NCI-H510A (cell line): ENCODE measurements around the gene REG4.
"Not testable (repeated sequence)": the region's sequence is repeated elsewhere in the genome, so short reads cannot be mapped to it uniquely, and the experiment has no call there.

Experiments used
- DNase-seq: peaks from one replicate; lab custom pipeline; 2025; lab: John Stamatoyannopoulos, UW

Gene REG4

DNA sequence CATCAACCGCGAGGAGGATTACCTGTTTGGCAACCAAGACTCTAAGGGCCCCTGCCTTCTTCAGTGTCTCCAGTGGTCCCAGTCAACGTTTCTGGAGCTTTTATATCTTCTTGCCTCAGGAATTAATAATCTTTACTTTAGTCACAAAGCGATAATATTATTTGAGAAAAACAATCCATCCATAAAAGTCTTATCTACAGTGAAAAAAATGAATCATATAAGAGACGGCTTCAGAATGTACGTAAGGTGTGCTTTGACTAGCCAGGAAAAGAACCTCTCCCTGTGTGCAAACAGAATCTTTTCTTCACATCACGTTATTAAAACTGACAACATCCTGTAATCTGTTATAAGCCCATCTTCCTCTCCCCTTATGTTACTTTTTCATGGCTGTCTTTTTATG, at the start of gene REG4:
Gene REG4 (minus strand): TSS at position 74 of the 400 bp plus-strand sequence. CDS start 2,691 bp downstream, outside the sequence.
- DNase-seq: no peak

DNA sequence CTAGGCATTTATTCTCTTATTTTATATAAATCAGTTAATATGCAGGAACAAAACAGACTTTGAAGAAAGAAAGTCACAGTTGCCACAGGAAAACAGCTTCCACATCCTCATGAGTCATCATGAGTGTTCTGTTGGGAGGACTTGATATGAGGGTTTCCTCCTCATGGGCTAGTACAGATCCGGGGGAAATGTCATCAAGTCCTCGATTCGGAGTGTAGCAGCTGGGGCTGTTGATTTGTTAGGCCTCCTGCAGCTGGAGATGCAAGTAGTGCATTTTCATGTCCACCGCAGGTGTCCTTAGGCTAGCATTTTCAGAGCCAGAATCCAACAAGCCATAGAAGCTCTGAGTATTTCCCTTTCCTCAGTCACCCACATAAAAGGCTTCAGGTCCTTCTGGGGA, 48.4 kb upstream of the REG4 start:
- no peak for DNase-seq

DNA sequence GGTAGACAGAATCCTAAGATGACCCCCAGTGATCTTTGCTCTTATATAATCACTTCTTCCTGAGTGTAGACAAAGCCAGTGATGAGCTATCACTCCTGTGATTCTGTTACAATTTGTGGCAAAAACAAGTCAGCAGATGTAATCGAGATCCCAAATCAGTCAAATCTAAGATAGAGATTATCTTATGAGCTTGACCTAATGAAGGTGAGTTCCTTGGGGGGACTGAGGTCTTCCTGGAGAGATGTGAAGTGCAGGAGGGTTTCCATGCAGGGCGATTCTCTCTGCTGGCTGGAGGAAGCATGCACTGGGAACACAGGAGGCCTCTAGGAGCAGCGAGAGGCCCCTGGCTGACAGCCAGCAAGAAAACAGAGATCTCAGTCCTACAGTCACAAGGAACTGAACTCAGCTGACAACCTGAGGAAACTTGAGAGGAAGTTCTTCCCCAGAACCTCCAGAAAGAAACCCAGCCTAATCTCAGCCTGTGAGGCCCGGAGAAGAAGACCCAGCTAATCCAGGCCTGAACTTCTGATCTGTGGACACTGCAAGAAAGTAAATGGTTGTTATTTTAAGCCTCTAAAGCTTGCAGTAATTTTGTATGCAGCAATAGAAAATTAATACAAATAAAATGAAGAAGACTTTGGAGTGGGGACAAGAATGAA, 47.4 kb upstream of the REG4 start:
- not testable (repeated sequence) for DNase-seq

DNA sequence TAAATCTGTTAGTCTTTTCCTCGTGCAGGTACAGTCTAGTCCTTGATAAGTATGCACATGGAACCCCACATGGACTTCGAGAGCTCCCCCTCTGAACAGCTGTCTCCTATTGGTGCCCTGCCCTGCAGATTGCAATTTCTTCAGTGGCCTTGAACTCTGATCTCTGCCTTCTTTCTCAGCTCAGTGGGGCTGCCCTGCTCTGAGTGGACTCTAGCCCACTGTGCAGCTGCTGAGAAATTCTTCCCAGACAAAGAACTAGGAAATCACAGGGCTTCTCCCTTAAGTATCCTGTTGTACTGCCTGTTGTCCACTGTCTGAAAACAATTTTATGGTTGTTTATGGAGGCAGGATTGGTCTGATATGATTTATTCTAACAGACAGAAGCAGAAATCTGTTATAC, 46.9 kb upstream of the REG4 start:
- DNase-seq: no peak

DNA sequence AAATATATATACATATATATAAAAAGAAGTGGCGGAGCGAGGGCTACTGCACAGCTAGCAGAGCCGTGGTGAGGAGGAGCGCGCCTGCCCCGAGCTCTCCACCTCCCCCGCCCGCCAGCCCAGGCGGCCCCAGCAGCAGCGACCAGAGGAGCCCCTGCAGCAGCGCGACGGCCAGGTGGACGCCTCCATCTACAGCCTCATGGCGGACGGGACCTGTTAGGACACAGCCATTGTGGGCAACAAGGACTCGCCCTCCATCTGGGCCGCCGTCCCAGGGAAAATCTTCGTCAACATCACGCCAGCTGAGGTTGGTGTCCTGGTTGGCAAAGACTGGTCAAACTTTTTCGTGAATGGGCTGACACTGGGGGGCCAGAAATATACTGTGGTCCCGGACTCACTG, 41.9 kb upstream of the REG4 start:
- DNase-seq: no peak

DNA sequence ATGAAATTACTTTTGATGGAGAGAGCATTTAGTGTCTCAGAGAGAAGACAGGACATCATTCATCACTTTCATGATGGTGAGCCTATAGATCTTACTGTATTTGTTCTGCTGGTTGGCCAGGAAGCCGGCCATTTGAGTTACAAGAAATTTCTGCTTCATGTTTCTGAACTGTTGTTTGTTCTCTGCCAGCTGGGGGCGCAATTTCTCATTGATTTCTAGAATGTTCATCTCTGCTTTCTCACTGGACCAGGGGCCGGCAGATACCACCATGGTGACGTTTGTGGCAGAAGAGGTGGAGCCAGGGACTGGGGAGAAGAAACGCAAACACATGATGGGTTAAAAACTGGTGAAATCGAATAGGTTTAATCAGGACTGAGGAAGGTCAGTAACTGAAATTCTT, 32.9 kb upstream of the REG4 start:
- not testable (repeated sequence) for DNase-seq

DNA sequence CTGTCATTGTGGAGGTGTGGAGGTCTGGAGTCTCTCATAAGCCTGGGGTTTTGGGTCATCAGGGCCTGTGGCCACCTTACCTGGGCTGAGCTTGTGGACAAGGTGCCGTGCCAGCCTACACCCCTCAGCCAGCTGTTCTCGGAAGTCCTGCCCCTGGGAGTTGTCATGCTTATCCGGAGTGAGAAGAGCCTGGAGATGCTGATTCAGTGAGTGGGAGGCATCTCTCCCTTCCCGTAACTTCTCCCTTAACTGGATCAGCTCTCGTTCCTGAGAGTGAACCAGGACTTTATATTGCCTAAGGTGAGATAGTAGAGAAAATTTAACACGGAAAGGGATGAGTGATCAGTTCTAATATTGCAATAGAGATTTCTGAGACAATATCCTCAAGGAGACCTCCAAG, 30.0 kb upstream of the REG4 start:
- no peak for DNase-seq

DNA sequence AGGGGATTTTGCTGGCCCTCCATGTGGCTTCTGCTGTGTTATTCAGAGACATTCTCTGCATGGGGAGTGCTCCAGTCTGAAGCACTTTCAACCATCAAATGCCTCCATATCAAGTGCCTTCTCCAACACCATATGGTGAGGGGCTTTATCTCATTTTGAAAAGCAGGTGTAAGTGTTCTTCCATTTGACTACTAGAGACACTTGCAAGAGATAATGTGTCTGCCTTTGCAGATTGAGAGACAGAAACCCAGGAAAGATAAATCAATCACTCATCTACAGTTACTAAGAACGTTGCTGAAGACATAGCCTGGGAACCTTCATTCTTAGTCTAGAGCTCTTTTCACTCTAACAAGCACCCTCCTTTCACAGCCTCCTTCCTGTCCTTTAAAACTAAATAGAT, 29.5 kb upstream of the REG4 start:
- DNase-seq: no peak

DNA sequence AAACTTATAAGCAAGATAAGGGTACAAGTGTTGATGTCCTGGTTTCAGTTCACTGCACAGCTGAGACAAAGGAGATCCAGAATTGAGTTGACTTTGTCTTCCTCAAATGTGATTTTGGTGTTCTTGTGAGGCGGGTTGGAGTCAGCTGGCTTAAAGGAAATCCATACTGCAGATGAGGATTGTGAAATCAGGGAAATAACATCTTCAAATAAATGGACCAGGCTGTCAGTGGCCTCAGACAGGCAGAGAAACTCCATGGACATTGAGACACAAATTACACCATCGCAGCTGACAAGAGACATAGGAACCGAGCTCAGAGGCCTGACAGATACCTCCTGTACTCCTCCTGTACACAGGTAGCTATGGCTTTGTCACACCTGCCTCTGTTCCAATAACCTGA, 27.0 kb upstream of the REG4 start:
- DNase-seq: no peak

DNA sequence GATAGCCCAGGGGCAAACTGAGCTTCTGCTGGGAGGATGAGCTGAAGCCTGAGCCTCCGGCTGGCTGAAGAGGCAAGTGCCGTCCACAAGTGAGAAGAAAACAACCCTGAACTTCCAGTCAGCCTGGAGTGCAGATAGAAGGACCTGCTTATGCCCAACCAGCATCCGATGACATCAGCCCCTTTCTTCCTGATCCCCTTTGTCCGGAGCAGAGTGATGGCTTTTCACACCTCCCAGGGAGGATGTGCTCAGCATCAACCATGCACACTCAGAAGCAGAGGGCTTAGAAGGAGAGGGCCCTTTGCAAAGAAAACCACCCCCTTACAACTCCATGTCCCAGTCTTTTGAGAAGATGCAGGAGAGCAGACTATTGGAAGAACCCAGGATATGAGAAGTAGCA, 23.7 kb upstream of the REG4 start:
- DNase-seq: no peak

DNA sequence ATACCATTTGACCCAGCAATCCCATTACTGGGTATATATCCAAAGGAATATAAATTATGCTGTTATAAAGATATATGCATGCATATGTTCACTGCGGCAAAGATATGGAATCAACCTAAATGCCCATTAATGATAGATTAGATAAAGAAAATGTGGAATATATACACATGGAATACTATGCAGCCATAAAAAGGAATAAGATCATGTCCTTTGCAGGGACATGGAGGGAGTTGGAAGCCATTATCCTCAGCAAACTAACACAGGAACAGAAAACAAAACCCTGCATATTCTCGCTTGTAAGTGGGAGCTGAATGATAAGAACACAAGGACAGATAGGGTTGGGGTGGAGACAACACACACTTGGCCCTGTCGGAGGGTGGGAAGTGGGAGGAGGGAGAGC, 19.8 kb upstream of the REG4 start:
- DNase-seq: no peak

DNA sequence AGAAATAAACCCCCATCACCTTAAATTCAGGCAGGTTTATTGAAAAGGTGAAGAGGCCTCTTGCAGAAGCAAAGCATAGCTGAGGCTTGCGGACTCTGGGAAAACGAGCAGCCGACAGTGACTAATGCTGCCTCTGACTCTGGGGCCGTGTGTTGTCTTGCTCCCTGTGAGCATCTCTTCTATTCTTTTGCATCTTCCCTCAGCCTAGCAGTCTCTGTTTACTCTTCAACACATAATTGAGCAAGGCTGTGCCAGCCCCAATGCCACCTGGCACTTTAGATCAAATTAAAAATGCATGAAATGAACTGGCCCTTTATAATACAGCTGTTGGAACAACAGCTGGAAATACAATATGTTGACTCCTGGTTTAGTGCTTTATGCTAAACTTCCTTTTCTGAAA, 18.4 kb upstream of the REG4 start:
- DNase-seq: peak; percentile 36

DNA sequence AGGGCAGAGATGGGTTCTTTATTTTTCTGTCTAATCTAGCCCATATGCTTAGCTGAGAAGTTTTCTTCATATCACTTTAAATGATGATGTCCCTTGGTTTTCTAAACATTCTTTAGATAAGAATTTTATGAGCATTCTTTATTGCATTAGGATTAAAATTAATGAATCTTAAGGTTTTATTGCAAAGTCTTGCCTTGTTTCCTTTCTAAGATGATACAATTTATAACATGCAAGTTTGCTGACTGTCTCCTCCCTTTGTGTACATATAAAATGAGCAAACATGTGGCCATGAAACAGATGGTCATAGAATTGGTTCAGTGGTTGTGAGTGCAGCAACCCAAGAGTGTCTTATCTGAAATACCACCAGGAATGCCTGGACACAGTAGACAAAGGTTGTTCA, 17.7 kb upstream of the REG4 start:
- DNase-seq: not testable (repeated sequence)

DNA sequence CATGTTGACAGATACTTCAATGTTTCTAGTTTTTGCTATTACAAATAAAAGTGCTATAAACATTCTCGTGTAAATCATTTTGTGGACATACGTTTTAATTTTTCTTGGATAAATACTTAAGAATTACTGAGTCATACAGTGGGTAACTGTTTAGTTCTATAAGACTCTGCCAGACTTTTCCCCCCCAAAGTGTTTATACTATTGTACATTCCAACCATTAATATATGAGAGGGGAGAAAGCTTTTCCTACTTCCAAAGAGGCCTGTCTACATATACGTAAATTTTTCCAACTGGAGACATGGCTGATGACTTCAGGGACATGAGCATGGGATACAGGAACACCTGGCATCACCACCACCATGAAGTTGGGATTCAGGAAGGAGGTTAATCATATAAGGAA, 17.0 kb upstream of the REG4 start:
- no peak for DNase-seq

DNA sequence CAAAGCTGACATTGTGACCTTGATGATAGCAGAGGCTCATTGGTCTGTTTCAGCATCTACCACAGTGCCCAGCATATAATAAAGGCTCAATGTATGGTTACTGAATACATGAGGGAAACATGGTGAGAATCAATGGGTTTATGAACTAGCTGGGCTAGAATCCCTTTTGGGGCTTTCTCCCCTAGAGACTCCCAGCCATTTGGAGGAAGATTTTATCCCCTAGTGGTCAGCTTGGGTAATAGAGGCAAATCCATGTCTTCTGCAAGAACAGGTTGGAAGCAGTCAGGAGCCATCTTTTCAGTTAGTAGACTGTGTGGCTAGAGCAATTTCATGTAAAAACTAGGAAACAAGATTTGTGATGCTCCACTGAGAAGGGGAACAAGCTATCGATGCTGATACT, 15.8 kb upstream of the REG4 start:
- DNase-seq: no peak

DNA sequence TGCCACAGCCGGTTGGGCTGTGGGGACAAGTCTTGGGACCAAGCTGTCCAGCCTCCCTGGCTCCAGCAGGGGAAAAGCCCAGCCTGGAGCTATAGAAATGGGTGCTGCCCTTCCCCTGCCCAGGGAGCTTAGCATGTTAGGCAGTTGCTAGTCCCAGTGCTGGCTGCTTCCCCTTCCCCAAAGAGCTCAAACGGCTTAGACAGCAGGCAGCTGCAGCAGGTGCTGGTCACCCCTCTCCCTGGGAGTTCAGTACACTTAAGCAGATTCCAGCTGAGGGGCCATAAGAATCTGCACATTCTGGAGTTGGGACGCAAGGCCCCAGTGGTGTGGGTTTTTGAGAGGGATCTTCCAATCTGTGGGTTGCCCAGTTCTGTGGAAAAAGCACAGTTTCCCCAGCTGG, 11.1 kb upstream of the REG4 start:
- DNase-seq: no peak

DNA sequence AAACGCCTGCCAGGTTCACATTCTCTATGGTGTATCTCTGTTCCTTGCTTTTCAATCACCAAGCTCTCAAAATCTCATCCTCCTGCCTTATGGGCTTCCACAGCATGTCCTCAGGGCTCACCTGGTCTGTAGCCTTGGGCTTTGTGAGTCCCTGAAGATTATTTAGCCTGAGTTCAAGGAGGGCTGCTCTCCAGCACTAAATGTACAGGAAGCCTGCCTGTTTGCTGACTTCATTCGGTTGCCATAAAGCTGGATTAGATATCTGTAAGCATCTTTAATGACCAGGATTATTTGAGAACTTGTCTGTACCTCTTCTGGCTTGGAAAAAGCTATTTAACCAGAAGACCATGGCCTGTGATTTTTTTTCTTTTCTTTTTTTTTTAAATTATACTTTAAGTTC, 6.9 kb upstream of the REG4 start:
- DNase-seq: no peak

DNA sequence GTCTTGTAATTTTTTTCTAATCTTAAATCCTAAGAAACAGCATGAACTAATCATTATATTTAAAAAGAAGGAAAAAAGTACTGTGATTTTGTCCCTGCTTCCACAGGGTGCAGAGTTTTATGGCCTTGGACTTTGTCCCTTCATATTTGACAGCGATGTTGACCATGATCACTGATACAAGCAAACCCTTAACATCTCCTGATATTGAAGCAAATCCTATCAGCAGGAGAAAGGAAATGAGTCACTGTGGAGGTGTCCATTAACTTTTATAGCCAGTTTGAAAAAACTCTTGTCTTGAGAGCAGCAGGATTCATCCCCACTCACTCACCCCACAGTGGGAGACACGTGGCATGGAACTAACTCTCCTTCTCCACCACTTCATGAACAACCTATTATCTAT, 5.1 kb upstream of the REG4 start:
- DNase-seq: no peak

DNA sequence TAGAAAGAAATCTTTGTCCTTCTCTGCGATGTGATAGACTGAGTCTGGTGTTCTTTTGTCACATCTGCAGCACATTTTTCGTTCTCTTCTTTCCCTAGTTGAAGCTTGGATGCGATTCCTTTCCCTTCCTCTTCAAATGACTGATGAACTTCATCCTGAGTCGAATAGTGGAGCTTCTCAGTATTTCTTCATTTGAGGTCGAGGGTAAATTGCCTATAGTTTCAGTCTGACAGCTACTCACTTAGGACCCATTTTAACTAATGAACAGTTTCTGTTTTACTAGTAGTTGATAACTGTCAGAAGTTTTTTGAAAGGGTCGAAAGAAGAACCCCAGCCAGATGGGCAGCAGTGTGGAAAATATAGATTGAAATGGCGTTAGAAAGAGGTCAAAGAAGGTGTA, 4.7 kb upstream of the REG4 start:
- DNase-seq: no peak

DNA sequence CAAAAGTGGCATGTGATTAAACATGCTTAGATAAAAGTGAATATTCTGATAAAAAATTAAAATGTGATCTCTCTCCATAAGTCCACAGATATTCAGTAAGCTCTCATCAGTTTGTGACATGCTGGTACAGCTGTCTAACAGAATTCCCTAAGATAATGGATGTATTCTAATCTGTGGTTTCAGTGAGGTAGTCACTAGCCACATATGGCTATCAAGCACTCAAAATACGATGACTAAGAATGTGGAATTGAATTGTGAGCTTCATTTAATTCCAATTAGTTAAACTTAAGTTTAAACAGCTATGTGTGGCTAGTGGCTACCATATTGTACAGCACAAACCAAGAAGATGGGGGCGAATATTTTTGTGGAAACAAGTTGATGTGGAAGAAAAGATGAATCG, 4.1 kb upstream of the REG4 start:
- no peak for DNase-seq

DNA sequence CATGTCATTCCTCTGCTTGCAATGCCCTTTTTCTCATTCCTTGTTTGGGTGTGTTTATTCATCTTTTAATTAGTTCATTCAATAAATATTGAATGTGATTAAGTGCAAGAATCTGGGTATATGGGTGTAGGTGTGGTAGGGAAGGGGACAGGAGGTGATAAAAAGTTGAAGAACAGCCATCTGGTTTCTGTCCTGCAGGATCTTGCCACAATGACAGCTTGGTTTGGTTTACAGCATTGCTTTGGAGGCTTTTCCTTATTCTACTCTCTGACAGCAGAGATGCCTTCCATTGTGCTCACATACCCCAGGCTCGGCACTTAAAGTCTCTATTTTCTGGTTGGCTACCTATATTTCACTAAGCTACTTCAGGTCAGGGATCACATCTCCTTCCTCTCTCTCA, 3.0 kb upstream of the REG4 start:
- DNase-seq: no peak

DNA sequence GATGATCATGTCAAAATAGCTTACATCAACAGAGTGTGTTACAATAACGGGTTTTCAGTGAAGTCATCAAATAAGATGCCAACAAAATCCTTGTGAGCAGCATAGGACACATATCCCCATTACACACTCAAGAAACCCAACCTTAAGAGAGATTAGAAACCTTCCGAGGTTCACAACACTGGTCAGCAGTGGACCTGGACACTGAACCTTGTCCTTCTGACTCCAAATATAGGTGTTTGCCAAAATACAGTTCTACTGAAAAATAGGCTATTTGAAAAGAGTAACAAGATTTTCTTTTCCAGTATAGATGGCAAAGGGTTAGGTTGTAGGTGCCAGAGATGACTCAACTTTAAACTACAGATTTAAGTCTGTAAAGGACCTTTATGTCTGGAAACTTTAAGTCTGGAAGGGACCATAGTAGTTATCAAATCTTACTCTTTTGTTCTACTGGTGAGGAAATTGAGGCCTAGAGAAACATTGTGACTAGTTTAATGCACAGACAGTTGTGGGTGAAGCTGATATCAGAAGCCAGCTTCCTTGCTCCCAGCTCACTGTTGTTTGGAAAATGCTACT, 811 bp upstream of the REG4 start:
- no peak for DNase-seq

DNA sequence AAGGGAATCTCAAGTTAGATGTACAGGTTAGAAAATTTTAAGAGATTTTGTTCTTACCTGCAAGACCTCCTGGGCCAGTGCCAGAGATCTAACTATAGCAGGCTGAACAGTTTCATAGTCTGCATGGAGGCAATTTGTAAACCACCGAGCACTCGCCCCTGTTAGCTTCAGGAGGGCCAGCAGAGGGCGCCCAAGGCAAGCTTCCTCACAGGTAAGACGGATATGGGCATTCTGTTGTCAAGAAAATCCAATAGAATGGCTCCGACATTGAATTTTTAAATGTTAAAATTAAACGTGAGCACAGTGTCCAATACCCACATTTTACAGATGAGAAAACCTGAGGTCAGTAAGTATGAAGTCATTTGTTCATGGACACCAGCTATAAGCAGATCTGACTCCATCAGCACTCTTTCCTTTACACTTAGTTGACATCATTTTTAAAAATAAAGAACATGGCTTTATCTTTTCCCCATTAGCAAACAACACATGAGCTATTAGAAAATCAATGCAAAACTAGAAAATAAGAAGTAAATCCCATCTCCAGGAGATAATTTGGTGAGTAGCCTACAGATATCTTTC, 2.2 kb downstream of the REG4 start:
- DNase-seq: peak; percentile 31

DNA sequence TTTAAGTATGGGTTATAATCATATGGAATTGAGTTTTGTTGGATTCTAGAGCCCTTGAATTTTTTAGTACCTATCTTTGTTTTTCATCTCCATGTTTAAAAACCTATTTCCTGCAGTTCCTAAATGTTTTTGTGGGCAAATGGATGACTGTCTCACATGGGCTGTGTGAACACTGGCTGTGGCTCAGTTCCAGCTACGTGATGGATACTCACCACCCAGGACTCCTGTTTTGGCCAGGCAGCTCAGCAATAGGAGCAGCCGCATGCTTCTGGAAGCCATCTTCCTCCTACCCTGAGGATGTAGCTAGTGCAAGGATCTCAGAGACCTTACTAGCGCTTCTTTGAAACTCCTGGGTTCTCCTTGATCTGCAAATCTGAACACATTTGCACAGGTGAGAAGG, 2.8 kb downstream of the REG4 start:
- DNase-seq: no peak
